NOMO-1 treated with DMSO at 0.1 percent for 48 hours (cell line): ENCODE measurements around the gene MFAP5.
A peak's percentile ranks its signal among the peaks of the same experiment; 100 is the strongest.

Experiments
- DNase-seq: peaks from one replicate; lab custom pipeline; 2025; ENCODE audit not compliant: unreplicated experiment; lab: John Stamatoyannopoulos, UW

The MFAP5 gene, protein sequence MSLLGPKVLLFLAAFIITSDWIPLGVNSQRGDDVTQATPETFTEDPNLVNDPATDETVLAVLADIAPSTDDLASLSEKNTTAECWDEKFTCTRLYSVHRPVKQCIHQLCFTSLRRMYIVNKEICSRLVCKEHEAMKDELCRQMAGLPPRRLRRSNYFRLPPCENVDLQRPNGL

DNA sequence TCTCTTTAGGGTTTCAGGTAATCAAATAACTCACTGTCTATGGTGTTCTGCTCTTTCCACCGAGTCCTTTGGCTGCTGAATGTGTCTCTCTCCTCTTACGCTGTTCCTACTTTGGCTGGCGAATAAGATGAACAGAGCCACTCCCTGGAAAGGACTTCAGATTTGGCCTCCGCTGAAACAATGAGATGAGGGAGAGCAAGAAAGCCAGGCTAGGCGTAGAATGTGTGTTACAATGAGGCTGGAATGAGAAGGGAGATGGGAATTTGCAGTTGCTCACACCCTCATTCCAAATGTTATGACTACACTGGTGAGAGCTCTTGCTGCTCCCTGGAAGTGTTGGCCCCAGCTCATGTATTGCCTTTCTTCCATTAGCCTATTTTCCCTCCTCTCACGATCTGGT is at the start of gene MFAP5:
TSS of gene MFAP5 (minus strand) at position 234 of the 400 bp plus-strand sequence. CDS start 722 bp downstream, outside the sequence.
- no peak for DNase-seq

DNA sequence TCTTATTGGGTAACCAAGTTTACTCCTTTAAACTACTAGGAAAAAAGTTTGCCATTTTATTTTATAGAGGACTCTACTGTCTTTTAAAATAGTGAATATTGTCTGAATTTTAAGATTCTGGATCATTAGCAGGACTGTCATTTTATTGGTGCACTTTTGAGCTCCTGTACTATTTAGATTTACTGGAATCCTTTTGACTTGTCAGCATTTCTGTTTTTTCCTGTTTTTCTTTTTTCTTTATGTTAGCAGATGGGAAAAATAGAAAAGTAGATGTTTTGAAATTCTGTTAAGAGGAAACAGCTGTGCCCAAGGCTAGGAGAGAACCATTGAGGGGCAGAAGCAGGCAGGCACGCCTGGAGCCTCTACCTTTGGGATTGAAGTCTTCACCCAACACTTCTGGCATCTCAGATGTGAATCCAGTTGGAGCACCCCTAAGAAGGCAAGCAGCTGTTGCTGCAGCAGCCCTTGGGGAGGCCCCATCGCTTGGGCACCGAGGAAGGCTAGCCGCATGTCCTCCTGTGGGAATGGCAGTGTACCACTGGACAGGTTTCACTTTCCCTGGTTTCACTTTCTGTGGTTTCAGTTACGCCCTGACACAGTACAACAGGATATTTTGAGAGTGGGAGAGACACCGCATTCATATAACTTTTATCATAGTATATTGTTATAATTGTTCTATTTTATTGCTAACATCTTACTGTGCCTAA is 46.7 kb upstream of the MFAP5 start:
- no peak for DNase-seq

DNA sequence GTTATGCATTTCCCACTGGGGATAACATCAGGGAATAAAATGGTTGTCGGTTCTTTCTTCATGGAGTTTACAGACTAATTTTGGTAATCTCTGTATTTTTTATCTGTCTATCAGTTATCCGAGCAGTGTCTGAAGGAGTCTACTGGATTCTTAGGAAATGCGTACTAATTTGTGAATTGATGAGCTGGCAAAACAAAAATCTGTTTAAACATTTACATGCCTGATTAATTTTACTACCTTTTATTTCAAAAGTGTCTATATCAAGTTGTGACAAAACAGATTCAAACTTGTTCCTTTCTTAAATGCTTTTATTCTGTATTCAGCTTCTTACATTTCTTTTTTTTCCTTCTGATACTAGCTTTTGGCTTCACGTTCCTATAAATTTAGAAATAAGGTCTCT is 39.5 kb upstream of the MFAP5 start:
- DNase-seq: no peak

DNA sequence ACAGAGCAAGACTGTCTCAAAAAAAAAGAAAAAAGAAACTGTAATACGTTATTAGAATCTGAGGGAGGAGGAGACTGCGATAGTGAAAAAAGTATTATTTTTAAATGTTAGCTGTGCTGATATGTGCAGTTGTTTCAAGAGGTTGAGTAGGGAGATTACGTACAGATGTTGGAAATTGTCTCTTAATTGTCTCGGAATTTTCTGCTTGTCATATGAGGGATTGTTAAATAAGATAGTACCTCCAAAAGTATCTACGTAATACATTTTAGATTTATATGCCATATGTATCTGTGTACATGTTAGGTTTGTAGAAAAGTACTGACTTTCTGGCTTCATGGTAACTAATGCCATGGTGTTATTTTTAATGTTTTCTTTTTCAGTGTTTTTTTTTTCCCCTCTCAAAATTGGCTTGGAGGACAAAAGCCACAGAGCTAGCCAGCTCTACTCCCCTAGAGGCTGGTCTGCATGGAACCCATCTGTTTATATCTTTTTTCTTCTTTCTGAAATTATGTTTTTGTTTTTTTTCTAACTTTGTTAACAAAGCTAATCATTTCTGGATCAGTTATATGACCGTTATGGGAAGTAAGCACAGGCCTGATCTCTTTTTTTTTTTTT is 38.5 kb upstream of the MFAP5 start:
- no peak for DNase-seq

DNA sequence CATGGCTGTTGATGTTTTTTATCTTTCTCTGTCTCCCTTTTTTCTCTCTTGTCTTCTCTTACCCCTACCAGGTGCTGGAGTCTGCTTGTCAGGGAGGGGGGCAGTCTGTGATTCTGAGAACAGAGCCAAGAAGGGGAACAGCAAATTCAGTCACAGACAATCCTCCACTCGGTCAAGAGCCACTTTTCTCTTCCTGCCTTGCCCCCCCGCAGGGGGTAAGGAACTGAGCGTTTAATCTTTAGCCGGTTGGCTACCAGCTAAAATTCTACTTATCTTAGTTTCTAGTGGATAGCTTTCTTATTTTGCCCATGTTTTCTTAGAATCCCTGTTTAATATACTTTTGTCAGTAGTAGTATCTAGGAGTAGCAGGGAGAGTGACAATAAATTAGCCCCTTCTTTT is 37.1 kb upstream of the MFAP5 start:
- no peak for DNase-seq

DNA sequence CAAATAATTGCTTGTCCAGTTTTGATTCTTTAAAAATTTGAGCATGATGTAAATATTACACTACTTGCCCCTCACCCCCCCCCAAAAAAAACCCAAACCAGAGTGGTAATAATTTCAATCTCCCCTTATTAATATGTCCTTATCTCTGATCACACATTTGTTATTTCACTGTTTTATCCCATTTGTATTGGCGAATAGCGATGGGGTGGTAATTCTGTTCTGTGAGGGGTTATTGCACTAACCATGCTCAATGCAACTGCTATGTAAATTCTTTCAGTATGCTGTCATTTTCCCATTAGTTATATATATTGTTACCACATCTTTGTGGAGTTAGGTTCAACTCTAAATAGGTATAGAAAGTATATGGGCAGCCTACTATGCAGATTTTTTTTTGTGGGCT is 36.3 kb upstream of the MFAP5 start:
- no peak for DNase-seq

DNA sequence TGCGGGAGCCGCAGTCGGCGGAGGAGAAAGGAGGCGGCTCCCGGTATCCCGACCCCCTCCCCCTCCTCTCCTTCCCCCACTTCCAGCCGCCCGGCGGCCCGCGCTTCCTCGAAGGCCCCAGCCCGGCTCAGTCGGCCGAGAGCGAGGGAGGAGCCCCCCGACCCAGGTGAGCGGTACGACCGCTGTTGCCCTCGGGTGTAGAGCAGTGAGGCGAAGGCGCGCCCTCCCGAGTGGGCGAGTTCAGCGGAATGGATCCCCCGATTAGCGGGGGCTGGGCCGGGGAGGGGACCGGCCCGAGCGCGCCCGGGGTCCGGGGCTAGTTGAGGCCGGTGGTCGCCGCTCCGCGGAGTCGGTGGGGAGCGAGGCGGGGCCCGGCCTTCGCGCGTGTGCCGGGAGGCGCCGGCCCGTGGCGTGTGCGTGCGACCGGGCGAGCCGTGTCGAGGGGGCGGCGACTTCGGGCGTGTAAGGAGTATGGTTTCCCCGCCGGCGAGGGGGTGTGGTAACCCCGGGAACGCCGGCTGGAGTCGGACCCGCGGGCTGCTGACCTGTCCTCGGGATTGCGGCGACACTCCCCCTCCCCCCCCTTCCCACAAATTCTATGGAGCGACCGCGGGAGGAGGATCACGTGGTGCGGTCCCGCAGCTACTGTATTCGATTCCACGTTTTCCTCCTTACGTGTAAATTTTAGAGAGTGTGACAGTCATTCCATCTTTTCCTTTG is 35.7 kb upstream of the MFAP5 start:
- peak; percentile 12 for DNase-seq

DNA sequence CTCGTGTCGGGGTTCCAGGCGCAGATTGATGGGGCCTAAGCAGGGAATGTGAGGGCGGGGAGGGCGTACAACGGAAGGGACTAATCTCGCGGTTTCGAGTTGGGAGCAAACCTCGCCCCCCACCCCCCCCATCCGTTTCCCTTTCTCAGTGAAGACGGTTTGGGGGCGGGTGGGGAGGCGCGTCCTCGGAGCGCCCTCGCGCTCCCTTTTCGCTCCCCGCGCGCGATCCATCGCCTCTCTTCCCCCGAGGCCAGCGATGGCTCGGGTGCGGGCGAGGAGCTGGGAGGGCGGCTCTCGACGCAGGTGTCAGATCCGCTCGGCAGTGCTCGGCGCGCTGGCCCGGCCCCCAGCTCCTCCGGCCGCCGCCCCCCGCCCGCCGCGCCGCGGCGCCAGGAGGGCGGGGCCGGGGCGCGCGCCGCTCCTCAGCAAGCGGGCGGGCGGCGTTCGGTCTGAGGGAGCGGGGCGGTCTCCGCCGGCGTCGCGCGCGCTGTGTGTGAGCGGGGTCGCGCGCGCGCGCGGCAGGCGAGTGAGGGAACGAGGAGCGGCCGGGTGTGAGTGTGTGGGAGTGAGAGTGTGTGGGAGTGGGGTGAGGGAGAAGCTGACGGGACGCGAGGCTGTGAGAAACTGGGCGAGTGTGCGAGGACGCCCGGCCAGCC is 35.0 kb upstream of the MFAP5 start, which contains the start of gene RIMKLB:
TSS of gene RIMKLB (plus strand) at position 516 of the 656 bp plus-strand sequence. CDS start 15,876 bp downstream, outside the sequence.
- peak; percentile 73 for DNase-seq

DNA sequence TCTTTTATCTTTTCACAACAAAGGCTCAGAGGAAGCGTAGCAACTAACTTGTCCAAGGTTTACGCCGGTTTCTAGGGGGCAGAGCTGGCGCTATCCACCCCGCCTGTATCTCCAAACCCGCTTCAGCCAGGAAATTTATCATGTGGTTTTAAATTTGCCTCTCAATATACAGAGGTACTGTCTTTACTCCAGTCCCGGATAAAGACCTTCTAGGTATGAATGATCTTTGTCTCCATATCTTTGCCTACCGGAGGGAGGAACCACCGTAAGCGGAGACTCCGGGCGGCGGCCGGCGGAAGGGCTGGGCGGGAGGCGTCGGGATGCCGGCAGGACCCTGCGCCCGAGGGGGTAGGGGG is 34.5 kb upstream of the MFAP5 start:
- DNase-seq: peak; percentile 44

DNA sequence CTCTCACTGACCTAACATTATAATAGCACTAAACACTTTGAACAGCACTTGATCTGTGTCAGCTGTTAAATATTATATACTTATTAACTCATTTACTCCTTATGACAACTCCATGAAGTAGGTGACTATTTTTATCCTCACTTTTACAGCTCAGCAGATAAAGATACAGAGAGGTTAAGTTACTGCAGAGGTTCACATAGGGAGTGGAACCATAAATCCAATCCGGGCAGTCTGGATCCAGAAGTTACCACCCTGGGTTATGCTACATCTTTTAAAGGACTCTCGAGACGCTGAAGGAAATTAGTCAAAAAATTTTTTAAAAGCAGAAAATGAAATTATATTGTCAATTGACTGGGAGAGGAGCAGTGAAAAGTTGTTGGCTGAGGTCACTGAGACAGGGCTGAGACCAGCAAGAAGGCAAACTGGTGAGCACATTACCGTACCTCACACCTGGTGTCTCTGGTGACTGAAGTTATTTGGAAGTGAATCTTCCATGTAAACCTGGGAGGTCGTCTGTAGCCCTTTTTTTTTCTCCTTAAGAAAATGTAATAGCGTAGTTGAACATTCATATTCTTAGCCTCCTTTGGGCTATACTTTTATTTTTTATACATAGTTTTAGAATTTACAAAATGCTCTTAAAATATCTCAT is 33.9 kb upstream of the MFAP5 start:
- no peak for DNase-seq

DNA sequence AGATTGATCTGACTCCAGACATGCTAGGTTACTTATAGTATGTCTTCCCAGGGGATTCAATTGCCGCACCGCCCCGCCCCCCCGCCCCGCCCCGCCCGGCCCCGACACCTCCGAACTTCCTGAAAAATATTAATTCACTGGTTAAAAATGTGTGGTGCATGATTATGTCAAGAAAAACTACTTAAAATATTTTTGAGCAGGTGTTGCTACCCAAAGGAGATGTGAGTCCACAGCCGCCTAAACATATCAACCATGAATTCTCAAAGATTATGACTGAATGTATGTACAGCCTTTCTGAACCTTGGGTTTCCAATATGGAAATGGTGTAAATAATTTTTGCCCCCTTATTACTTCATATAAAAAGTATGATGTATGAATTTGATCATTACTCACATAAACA is 32.5 kb upstream of the MFAP5 start:
- DNase-seq: no peak

DNA sequence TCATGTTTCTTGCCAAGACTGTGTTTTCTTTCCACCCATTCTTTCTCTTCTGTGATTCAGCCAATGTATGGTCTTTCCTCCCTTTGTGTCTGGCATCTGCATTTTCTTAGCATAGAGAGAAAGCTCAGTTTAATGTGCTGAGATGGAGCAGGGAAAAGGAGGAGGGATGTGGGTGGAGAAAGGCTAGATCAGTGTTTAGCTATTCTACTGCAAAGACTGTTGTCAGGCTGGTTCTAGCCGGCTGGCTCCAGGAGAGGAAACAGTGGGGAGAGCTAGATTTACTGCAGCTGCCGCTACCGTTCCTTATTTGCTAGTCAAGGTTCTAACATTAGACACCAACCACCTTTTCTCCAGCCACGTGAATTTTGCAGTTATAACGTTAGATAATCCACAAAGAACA is 29.9 kb upstream of the MFAP5 start:
- peak; percentile 69 for DNase-seq

DNA sequence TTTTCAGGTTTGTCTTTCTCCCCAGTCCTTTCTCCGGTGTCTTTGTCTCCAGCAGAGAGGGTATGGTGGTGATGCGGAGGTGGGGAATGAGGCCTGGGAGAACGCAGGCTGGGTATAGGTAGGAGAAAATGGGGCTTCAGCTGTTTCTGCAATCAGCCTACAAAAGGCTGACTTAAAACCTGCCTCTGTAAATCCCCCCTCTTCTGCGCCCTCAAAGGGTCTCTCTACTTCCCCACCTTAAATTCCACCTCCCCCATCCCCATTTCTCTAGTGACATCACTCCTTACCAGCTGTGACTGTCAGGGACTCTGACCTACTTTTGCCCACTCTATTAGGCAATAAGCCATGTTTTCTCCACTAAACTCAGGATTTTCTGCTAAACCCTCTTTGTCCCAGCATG is 27.1 kb upstream of the MFAP5 start:
- DNase-seq: no peak

DNA sequence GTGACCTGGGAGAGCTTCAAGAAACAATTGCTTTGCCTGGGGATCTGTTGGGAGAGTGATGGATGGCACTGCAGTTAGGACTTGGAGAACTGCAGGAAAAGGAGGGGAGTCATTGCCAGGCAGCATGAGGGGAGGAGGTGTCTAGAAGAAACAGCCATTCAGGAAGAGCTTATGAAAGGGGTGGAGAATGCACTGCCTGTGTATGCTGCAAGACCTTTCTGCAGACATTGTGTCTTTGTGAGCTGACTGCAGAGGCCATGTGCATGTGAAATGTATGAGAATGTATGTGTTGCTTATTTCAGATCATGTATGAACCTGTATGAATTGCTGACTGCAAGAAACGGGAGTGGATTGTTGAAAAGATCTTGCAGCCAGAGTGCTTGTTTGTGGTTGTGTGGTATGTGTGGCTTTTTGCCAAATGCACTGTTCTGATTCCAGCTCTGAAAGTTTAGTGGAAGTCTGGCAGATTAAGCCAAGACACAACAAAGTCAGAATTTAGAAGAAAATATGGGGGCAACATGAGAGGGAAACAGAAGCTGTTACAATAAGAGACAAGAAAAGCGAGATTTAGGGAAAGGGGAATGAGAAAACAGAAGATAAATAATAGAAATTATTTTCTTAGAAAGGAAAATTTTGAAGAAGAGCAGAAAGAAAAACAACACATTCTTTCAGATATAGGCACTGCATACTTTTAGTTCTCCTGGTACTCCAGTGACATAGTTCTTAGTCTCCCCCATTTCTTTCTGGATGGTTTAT is 25.4 kb upstream of the MFAP5 start:
- peak; percentile 71 for DNase-seq

DNA sequence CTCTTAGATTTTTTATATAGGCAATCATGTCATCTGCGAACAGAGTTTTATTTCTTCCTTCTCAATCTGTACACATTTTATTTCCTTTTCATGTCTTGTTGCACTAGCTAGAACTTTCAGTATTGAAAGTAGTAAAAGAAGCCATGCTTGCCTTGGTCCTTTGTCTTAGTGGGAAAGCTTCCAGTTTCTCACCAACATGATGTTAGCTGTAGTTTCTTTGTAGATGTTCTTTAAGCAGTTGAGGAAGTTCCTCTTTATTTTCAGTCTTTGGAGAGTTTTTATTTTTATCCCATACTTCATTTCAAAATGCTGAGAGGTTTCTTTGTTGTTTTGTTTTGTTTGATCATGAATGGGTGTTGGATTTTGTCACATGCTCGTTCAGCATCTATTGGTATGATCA is 22.4 kb upstream of the MFAP5 start:
- DNase-seq: peak; percentile 29

DNA sequence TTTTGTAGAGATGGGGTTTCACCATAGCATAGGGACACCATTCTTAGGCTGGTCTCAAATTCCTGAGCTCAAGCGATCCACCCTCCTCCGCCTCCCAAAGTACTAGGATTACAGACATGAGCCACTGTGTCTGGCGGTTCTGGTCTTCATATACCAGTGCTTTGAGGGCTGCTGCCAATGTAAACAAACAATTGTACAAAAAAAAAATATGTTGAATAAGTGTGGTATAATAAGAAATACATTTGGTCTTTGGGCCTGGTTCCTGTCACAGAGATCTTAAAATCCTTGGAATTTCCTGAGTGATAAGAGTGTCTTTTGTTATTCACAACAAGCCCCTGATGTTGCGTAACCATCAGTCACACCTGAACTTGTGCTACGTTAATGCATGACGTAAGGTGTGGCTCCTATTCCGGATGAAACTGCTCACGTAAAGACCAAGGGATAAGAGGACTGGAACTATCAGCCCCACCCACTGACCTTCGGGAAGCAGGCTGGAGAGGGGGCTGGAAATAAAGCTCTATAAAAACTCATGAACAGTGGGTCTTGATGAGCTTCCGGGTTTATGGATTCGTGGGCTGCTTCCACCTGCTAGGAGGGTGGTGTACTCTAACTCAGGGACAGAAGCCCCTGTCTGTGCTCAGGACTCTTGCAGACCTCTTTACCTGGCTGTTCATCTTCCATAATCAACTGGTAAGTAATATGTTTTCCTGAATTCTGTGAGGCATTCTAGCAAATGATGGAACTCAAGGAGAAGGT is 18.7 kb upstream of the MFAP5 start:
- DNase-seq: no peak

DNA sequence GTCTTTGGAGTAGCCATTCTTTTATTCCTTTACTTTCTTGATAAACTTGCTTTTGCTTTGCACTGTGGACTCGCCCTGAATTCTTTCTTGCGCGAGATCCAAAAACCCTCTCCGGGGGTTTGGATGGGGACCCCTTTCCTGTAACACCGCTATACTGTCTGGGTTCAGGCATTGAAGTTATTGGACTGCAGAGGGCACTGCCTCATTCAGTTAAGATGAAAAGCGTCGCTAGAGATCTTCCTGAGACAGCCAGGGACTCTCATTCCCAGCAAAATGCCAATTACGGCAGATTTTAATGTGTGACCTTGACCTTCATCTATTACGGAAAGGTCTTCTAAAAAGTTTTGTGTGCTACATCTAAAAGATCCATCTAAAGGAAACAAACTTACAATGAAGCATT is 17.9 kb upstream of the MFAP5 start:
- DNase-seq: no peak

DNA sequence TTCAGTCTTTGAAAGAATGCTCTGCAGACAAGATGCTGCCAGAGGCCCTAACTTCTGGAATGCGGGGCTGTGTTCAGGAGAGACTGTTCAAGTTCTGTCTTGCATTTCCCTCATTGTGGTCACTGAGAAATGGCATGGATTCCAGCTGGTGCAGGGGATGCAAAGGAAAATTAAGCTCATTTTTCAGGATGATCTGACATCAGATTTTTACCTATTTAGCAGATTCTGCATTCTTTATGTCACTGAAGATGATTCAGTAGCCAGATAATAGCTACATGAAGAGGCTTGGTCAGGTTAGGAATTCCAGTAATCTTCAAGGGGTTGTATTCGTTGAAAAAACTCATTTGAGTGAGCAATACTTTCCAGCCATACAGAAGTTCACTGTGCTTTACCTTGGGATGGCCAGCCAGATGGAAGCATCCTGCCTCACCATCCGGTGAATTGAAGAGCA is 16.1 kb upstream of the MFAP5 start:
- DNase-seq: no peak

DNA sequence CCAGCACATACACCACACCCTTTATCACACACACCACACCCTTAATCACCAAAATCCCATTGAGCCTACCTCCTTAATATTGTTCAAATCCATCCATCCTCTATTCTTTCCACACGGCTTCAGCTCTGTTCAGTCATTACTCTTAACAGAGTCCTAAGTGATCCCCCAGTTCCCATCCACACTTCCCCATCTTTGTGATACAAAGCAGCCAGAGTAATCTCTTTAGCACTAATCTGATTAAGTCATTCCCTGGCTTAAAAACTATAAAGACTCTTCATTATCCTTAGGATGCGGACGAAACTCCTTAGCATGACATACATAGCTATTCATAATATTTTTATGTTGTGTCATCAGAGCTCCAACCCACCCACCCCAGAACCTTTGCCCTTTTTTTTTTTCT is 14.7 kb upstream of the MFAP5 start:
- DNase-seq: no peak
